Right lobe of liver (tissue), 6 donors: ENCODE results near the gene KCNAB3. TPM values are rescaled to one million over a fixed set of nuclear protein-coding genes. Genes with fewer than 3 reads are reported as not detected.

ENCODE experiments used
- ATAC-seq, 4 donors: fragments of 200-7000 bp; cut with Tn5 transposase; one replicate each; pipeline ENCODE4 v1.9.1; 2020; ENCODE audit warnings: mild to moderate bottlenecking in 4 of 4, moderate library complexity in 4 of 4
- DNase-seq, 3 donors: peaks; one replicate each; pipeline ENCODE4 v3.0.0-alpha.2; 2020
- H3K27ac ChIP-seq, 3 donors: fragments of 200-600 bp; one replicate each; pipeline ENCODE4 v1.8.0; 2022
- H3K27me3 ChIP-seq, 2 donors: fragments of 200-600 bp; one replicate each; pipeline ENCODE4 v1.8.0; 2022
- H3K36me3 ChIP-seq, 4 donors: fragments of 200-600 bp; sonication (generic) in 1 of 4; one replicate each; pipeline versions ENCODE4 v1.5.1 to v1.8.0; 2017 to 2022; ENCODE audit warnings: control low read depth in 1 of 4
- H3K4me1 ChIP-seq, 4 donors: fragments of 200-600 bp; sonication (generic) in 1 of 4; one replicate each; pipeline versions ENCODE4 v1.5.1 to v1.8.0; 2017 to 2022; ENCODE audit warnings: control low read depth in 1 of 4
- H3K4me3 ChIP-seq, 3 donors: fragments of 200-600 bp; one replicate each; pipeline ENCODE4 v1.8.0; 2022
- H3K9me3 ChIP-seq, 4 donors: fragments of 200-600 bp; sonication (generic) in 1 of 4; one replicate each; pipeline versions ENCODE4 v1.5.1 to v1.8.0; 2017 to 2022; ENCODE audit warnings: control low read depth in 1 of 4
- POLR2A ChIP-seq: fragments of 450-650 bp; IDR thresholded peaks from one replicate; pipeline ENCODE4 v1.6.1; 2017; ENCODE audit warnings: antibody characterized with exemption, mild to moderate bottlenecking
- whole genome bisulfite sequencing: methylation state at CpG from one replicate; pipeline ENCODE4 v1.1.6; 2018; ENCODE audit warnings: low coverage, low lambda C conversion rate; ENCODE audit not compliant: insufficient coverage; ENCODE audit errors: missing lambda C conversion rate; 5-methylcytosine and 5-hydroxymethylcytosine counted together
- intact Hi-C, 2 donors: fragments of 100-400 bp; cut with DNase I; formaldehyde crosslinking; loops; one replicate each; pipeline versions ENCODE4 v1.11.2 to v1.14.1; 2022
- total RNA-seq, 6 experiments: library from RNA; depleted of rRNA in 2 of 6; stranded (reverse); fragments of >200 nt in 2 of 6; fragmentation: NEBNext Ultra II Directional in 3 of 6; extraction: Animal tissue kit (Norgen Biotek cat#: 25700) in 3 of 6; gene quantifications; one replicate each; pipeline versions ENCODE4 v1.1.0 to v1.2.4, GENCODE V29; 2016 to 2023
- TF ChIP-seq, protein P1 (sequence below), 4 donors: fragments of 200-600 bp in 3 of 4; fragments of 450-650 bp in 1 of 4; IDR thresholded peaks; one replicate each; pipeline versions ENCODE4 v1.5.1 to v1.8.0; 2016 to 2022; ENCODE audit warnings: antibody characterized with exemption in 4 of 4, mild to moderate bottlenecking in 2 of 4
- donor health status: DM: no; HTN: yes; CAD: no.
- donor health status: DM: no; HTN: no; CAD: no.
- donor health status: DM: no; HTN: no; CAD: no.
- donor health status: DM: no; HTN: yes; CAD: no.
- donor health status: DM: no; HTN: yes; CAD: no.

Gene KCNAB3
- total RNA-seq, 6 experiments from 2014 or later = 0.61 to 2.9 (median 1.0) TPM; not detected in 1

DNA sequence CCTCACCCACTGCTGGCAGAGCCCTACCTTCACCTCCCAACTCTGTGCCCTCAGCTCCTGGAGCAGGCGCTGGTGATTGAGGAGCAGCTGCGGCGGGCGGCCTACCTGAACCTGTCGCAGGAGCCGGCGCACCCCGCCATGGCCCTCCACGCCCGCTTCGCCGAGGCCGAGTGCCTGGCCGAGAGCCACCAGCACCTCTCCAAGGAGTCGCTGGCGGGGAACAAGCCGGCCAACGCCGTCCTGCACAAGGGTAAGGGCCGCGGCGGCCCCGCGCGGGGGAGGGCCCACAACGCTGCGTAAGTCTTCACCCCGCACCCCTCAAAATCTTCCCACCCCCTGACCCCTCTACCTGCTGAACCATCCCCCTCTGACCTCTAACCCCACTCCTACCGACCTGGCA is 20.6 kb downstream of the KCNAB3 start:
- Histone ChIP-seq H3K9me3 (no peaks in the 10 kb centered on the region), H3K4me1 (no peaks in the 10 kb centered on the region), H3K27me3 (no peaks in the 10 kb centered on the region), H3K4me3 (no peak overlapping the region), H3K27ac (no peak overlapping the region), H3K36me3 (no peaks in the 10 kb centered on the region)
- intact Hi-C loops = loop anchor here (5.0 to 10.0 kb wide), 3 partner anchors 73 to 136 kb away; no protein-coding TSS in a partner anchor
- ATAC-seq (peak in 1 of 4 donors; percentile 4), DNase-seq (no peak)
- WGBS = no CpG with 5 or more reads among the region's 29 CpGs
- TF ChIP-seq, protein P1, sequence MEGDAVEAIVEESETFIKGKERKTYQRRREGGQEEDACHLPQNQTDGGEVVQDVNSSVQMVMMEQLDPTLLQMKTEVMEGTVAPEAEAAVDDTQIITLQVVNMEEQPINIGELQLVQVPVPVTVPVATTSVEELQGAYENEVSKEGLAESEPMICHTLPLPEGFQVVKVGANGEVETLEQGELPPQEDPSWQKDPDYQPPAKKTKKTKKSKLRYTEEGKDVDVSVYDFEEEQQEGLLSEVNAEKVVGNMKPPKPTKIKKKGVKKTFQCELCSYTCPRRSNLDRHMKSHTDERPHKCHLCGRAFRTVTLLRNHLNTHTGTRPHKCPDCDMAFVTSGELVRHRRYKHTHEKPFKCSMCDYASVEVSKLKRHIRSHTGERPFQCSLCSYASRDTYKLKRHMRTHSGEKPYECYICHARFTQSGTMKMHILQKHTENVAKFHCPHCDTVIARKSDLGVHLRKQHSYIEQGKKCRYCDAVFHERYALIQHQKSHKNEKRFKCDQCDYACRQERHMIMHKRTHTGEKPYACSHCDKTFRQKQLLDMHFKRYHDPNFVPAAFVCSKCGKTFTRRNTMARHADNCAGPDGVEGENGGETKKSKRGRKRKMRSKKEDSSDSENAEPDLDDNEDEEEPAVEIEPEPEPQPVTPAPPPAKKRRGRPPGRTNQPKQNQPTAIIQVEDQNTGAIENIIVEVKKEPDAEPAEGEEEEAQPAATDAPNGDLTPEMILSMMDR (IDR thresholded peaks at IDR 0.05) = no peak
- no peak for TF ChIP-seq POLR2A

DNA sequence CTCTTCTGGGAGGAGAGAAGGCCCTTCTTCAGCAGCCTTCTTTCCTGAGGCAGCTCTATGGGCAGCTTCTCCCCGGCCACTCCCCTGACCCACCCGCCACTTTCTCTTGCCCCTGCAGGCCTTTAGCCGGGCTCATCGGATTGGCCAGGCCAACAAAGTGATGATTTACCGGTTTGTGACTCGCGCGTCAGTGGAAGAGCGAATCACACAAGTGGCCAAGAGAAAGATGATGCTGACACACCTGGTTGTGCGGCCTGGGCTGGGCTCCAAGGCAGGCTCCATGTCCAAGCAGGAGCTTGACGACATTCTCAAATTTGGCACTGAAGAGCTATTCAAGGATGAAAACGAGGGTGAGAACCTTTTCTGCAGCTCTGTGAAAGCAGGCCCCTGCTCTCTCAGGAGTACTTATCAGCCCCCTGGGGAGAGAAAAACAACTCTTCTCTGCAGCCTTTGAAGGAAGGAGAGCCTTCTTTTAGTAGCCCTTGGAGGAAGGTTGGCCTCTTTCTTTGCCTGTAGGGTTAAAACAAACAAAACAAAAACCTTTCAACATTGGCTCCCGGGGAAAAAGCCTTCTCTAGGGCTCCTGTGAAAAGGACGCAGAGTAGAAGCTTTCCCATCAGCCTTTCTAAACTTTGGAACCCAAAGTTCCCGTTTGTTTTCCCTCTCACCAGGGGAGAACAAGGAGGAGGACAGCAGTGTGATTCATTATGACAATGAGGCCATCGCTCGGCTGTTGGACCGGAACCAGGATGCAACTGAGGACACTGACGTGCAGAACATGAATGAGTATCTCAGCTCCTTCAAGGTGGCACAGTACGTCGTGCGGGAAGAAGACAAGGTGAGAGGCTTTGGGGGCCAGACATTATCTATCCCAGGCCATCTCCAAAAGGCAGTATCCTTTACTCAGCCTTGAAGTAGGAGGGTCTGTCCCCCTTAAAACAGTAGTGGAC is 26.2 kb downstream of the KCNAB3 start:
- Histone ChIP-seq H3K9me3 (no peaks in the 10 kb centered on the region), H3K4me3 (no peak overlapping the region), H3K36me3 (peaks cover 0 to 4% (median 0%) of the 10 kb centered on the region in 4 donors), H3K4me1 (no peaks in the 10 kb centered on the region), H3K27me3 (no peaks in the 10 kb centered on the region), H3K27ac (no peak overlapping the region)
- WGBS = 84% methylated on average over 17 of the region's 22 CpGs
- TF ChIP-seq POLR2A = no peak
- TF ChIP-seq, protein P1 (IDR thresholded peaks at IDR 0.05) = no peak
- no peak for ATAC-seq
- intact Hi-C loops = loop anchor here in 1 of 2 donors (10.0 kb wide), 2 partner anchors 79 to 141 kb away; no protein-coding TSS in a partner anchor
- DNase-seq = no peak

DNA sequence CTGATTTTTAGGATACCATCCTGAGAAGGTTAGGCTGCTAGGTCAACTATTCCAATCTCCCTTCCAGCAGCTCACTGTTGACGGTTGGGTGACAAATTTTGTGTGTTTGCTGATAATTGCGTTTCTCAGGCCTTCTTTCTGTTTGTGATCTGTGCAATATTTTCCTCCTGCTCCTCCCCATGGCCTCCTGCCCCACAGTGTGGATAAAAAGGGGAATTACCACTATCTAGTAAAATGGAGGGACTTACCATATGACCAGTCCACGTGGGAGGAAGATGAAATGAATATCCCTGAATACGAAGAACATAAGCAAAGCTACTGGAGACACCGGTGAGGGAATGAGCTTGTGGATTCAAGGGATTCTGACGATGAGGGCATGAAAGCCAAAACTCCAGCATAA is 31.9 kb downstream of the KCNAB3 start:
- H3K9me3 ChIP-seq = no peaks in the 10 kb centered on the region
- intact Hi-C loops = loop anchor here in 1 of 2 donors (5.0 kb wide), 1 partner anchor 35 kb away; no protein-coding TSS in a partner anchor
- WGBS = 13% methylated on average over 6 of the region's 6 CpGs
- no peaks in the 10 kb centered on the region for H3K27me3 ChIP-seq
- peaks cover 0 to 17% (median 2%) of the 10 kb centered on the region in 4 donors for H3K36me3 ChIP-seq
- peaks cover 0 to 6% (median 0%) of the 10 kb centered on the region in 4 donors for H3K4me1 ChIP-seq
- no peak overlapping the region for H3K27ac ChIP-seq
- peak; percentile 88 to 98 (median 94) for ATAC-seq
- TF ChIP-seq POLR2A = no peak
- TF ChIP-seq, protein P1 (IDR thresholded peaks at IDR 0.05) = peak; percentile 65 to 90 (median 70)
- H3K4me3 ChIP-seq = no peak overlapping the region
- peak in 1 of 3 donors; percentile 53 for DNase-seq

DNA sequence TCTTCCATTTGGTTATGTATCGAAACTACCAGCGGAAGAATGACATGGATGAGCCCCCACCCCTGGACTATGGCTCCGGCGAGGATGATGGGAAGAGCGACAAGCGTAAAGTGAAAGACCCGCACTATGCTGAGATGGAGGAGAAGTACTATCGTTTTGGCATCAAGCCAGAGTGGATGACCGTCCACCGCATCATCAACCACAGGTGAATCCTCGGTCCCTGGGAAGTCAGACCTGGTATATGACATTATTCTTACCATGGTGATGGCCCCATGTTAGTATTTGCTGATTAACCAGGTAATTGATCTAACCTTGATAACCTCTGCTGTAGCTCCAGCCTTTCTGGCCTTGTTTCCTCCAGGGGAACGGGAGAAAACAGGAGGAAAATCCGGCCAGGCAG is 32.6 kb downstream of the KCNAB3 start:
- Histone ChIP-seq H3K4me3 (no peak overlapping the region), H3K9me3 (no peaks in the 10 kb centered on the region), H3K27me3 (no peaks in the 10 kb centered on the region), H3K4me1 (peaks cover 0 to 6% (median 0%) of the 10 kb centered on the region in 4 donors), H3K27ac (no peak overlapping the region), H3K36me3 (peaks cover 0 to 17% (median 2%) of the 10 kb centered on the region in 4 donors)
- ATAC-seq (no peak), DNase-seq (no peak)
- 74% methylated on average over 13 of the region's 13 CpGs for WGBS
- intact Hi-C loops = loop anchor here in 1 of 2 donors (5.0 kb wide), 1 partner anchor 35 kb away; no protein-coding TSS in a partner anchor
- TF ChIP-seq POLR2A = no peak
- TF ChIP-seq, protein P1 (IDR thresholded peaks at IDR 0.05) = no peak
